Uterus (tissue), 4 donors: ENCODE results near the gene DLGAP1. TPM values are rescaled to one million over a fixed set of nuclear protein-coding genes. Genes with fewer than 3 reads are reported as not detected.

Experiments used
- DNase-seq, 2 donors: peaks; one replicate each; pipeline ENCODE4 v3.0.0-alpha.2; 2019 to 2020
- H3K27ac ChIP-seq, 2 donors: fragments of 200-600 bp; sonication (generic); 1 replicate in 1 of 2; 2 replicates in 1 of 2; pipeline ENCODE4 v1.5.1; 2016 to 2018
- H3K27me3 ChIP-seq, 2 donors: fragments of 200-600 bp; sonication (generic); one replicate each; pipeline ENCODE4 v1.5.1; 2018 to 2019; ENCODE audit warnings: control low read depth in 1 of 2
- H3K36me3 ChIP-seq, 2 donors: fragments of 200-600 bp; sonication (generic); one replicate each; pipeline ENCODE4 v1.5.1; 2019; ENCODE audit warnings: control low read depth in 1 of 2
- H3K4me1 ChIP-seq, 2 donors: fragments of 200-600 bp; sonication (generic); one replicate each; pipeline ENCODE4 v1.5.1; 2018 to 2019; ENCODE audit warnings: control low read depth in 1 of 2
- H3K4me3 ChIP-seq, 2 donors: fragments of 200-600 bp; sonication (generic); 1 replicate in 1 of 2; 2 replicates in 1 of 2; pipeline ENCODE4 v1.5.1; 2018 to 2019; ENCODE audit warnings: mild to moderate bottlenecking in 1 of 2
- H3K9me3 ChIP-seq, 2 donors: fragments of 200-600 bp; sonication (generic); one replicate each; pipeline ENCODE4 v1.5.1; 2019; ENCODE audit warnings: control low read depth in 1 of 2
- CTCF ChIP-seq, 4 experiments: fragments of 200-600 bp in 2 of 4; fragments of 450-650 bp in 2 of 4; sonication (generic) in 2 of 4; IDR thresholded peaks; one replicate each; pipeline ENCODE4 v1.5.1; 2016 to 2019; ENCODE audit warnings: antibody characterized with exemption in 4 of 4, mild to moderate bottlenecking in 2 of 4, moderate library complexity in 1 of 4
- POLR2A ChIP-seq, 2 donors: fragments of 450-650 bp; IDR thresholded peaks; one replicate each; pipeline ENCODE4 v1.6.1; 2016; ENCODE audit warnings: antibody characterized with exemption in 2 of 2, mild to moderate bottlenecking in 1 of 2, moderate library complexity in 1 of 2
- intact Hi-C: fragments of 100-400 bp; cut with DNase I; formaldehyde crosslinking; loops from one replicate; pipeline ENCODE4 v1.15.1; 2023; ENCODE audit warnings: low total_unique reads
- total RNA-seq, 4 donors: library from RNA; depleted of rRNA in 3 of 4; stranded (reverse); fragments of >200 nt in 3 of 4; gene quantifications; one replicate each; pipeline versions ENCODE4 v1.1.0 to v1.2.4, GENCODE V29; 2014 to 2023
- donor health status: DM: yes; HTN: yes; CAD: no.

DLGAP1 gene
- total RNA-seq, 4 donors from 2014 or later, result 1.0 to 9.6 (median 3.3) TPM

GRCh38 chr18:3799515-3799914, 655.6 kb downstream of the DLGAP1 start:
- TF ChIP-seq CTCF (IDR thresholded peaks at IDR 0.05) (no peak), POLR2A (IDR thresholded peaks at IDR 0.05) (no peak)
- DNase-seq, result no peak
- Histone ChIP-seq H3K27me3 (no peaks in the 10 kb centered on the region), H3K4me3 (no peak overlapping the region), H3K4me1 (no peaks in the 10 kb centered on the region), H3K27ac (no peak overlapping the region), H3K36me3 (no peaks in the 10 kb centered on the region), H3K9me3 (no peaks in the 10 kb centered on the region)
- intact Hi-C loops, result no loop called here

- intact Hi-C loops, result no loop called here
- Histone ChIP-seq H3K27me3 (no peaks in the 10 kb centered on the region), H3K9me3 (no peaks in the 10 kb centered on the region), H3K36me3 (no peaks in the 10 kb centered on the region), H3K4me3 (no peak overlapping the region), H3K27ac (no peak overlapping the region), H3K4me1 (no peaks in the 10 kb centered on the region)
- no peak for DNase-seq
- TF ChIP-seq POLR2A (IDR thresholded peaks at IDR 0.05) (no peak), CTCF (IDR thresholded peaks at IDR 0.05) (no peak)
These were observed 657.1 kb downstream of the DLGAP1 start for GRCh38 chr18:3798032-3798431.

GRCh38 chr18:3796434-3796833, 658.7 kb downstream of the DLGAP1 start:
- intact Hi-C loops, result no loop called here
- no peaks in the 10 kb centered on the region for H3K36me3 ChIP-seq
- H3K4me1 ChIP-seq, result no peaks in the 10 kb centered on the region
- H3K27ac ChIP-seq, result no peak overlapping the region
- TF ChIP-seq POLR2A (IDR thresholded peaks at IDR 0.05), result no peak
- TF ChIP-seq CTCF (IDR thresholded peaks at IDR 0.05), result no peak
- DNase-seq, result no peak
- no peak overlapping the region for H3K4me3 ChIP-seq
- no peaks in the 10 kb centered on the region for H3K27me3 ChIP-seq
- no peaks in the 10 kb centered on the region for H3K9me3 ChIP-seq

GRCh38 chr18:3794537-3795348, 660.4 kb downstream of the DLGAP1 start:
- no peaks in the 10 kb centered on the region for H3K36me3 ChIP-seq
- H3K4me3 ChIP-seq, result no peak overlapping the region
- H3K9me3 ChIP-seq, result no peaks in the 10 kb centered on the region
- no peak overlapping the region for H3K27ac ChIP-seq
- intact Hi-C loops, result no loop called here
- H3K4me1 ChIP-seq, result no peaks in the 10 kb centered on the region
- DNase-seq, result no peak
- TF ChIP-seq CTCF (IDR thresholded peaks at IDR 0.05) (no peak), POLR2A (IDR thresholded peaks at IDR 0.05) (no peak)
- no peaks in the 10 kb centered on the region for H3K27me3 ChIP-seq

- no peak for DNase-seq
These were observed 661.6 kb downstream of the DLGAP1 start for GRCh38 chr18:3793545-3793944.

More at GRCh38 chr18:3793545-3793944, 661.6 kb downstream of the DLGAP1 start:
- no peak for TF ChIP-seq CTCF (IDR thresholded peaks at IDR 0.05)
- Histone ChIP-seq H3K4me1 (no peaks in the 10 kb centered on the region), H3K4me3 (no peak overlapping the region), H3K27ac (no peak overlapping the region), H3K27me3 (no peaks in the 10 kb centered on the region), H3K9me3 (no peaks in the 10 kb centered on the region), H3K36me3 (no peaks in the 10 kb centered on the region)
- intact Hi-C loops, result no loop called here
